Neural progenitor cell (in vitro differentiated cells): Measurements from ENCODE around the gene ETV6. TPM values are rescaled to one million over a fixed set of nuclear protein-coding genes. Genes with fewer than 3 reads are reported as not detected.

Experiments
- DNase-seq: peaks from one replicate; pipeline ENCODE4 v3.0.0-alpha.2; 2016; ENCODE audit warnings: low spot score
- H2AFZ ChIP-seq: fragments of 200-600 bp; sonication (generic); replicated peaks from 2 replicates; pipeline ENCODE4 v1.6.1; 2016; ENCODE audit warnings: antibody characterized with exemption
- H3F3A ChIP-seq: fragments of 200-600 bp; sonication (generic); 2 replicates; pipeline ENCODE4 v1.6.1; 2016; ENCODE audit warnings: antibody characterized with exemption, low read depth
- H3K27ac ChIP-seq: fragments of 200-600 bp; sonication (generic); 2 replicates; pipeline ENCODE4 v1.5.1; 2016; ENCODE audit warnings: mild to moderate bottlenecking
- H3K27me3 ChIP-seq: fragments of 200-600 bp; sonication (generic); 2 replicates; pipeline ENCODE4 v1.6.1; 2016; ENCODE audit warnings: mild to moderate bottlenecking, moderate library complexity
- H3K36me3 ChIP-seq: fragments of 200-600 bp; sonication (generic); 2 replicates; pipeline ENCODE4 v1.5.1; 2016
- H3K4me1 ChIP-seq: fragments of 200-600 bp; sonication (generic); 2 replicates; pipeline ENCODE4 v1.6.1; 2016; ENCODE audit warnings: mixed run types
- H3K4me2 ChIP-seq: fragments of 200-600 bp; sonication (generic); 2 replicates; pipeline ENCODE4 v1.6.1; 2016
- H3K4me3 ChIP-seq: fragments of 200-600 bp; sonication (generic); 2 replicates; pipeline ENCODE4 v1.5.1; 2016
- H3K79me2 ChIP-seq: fragments of 200-600 bp; sonication (generic); 2 replicates; pipeline ENCODE4 v1.6.1; 2016; ENCODE audit warnings: low read depth
- H3K9ac ChIP-seq: fragments of 200-600 bp; sonication (generic); 2 replicates; pipeline ENCODE4 v1.6.1; 2016
- H3K9me3 ChIP-seq: fragments of 200-600 bp; sonication (generic); 2 replicates; pipeline ENCODE4 v1.5.1; 2016; ENCODE audit warnings: low read depth
- H4K20me1 ChIP-seq: fragments of 200-600 bp; sonication (generic); 2 replicates; pipeline ENCODE4 v1.6.1; 2016; ENCODE audit warnings: low read depth
- H3K27ac Mint-ChIP-seq: 3 replicates; pipeline ENCODE4 v1.8.0; 2021; ENCODE audit warnings: mixed read lengths
- H3K27me3 Mint-ChIP-seq: 2 replicates; pipeline ENCODE4 v1.8.0; 2022; ENCODE audit warnings: low read depth, mild to moderate bottlenecking, inconsistent platforms, moderate library complexity, mixed read lengths; ENCODE audit not compliant: insufficient read depth
- H3K36me3 Mint-ChIP-seq: 3 replicates; pipeline ENCODE4 v1.8.0; 2021; ENCODE audit warnings: mixed read lengths
- H3K4me1 Mint-ChIP-seq: 3 replicates; pipeline ENCODE4 v1.8.0; 2021; ENCODE audit warnings: mixed read lengths
- H3K4me3 Mint-ChIP-seq: 3 replicates; pipeline ENCODE4 v1.8.0; 2021; ENCODE audit warnings: mild to moderate bottlenecking, moderate library complexity, mixed read lengths
- H3K9me3 Mint-ChIP-seq: 3 replicates; pipeline ENCODE4 v1.8.0; 2020; ENCODE audit warnings: mixed read lengths
- EZH2 ChIP-seq: fragments of 200-600 bp; sonication (generic); IDR thresholded peaks from 2 replicates; pipeline ENCODE4 v1.6.1; 2017; ENCODE audit warnings: antibody characterized with exemption, mild to moderate bottlenecking, moderate library complexity
- EZH2phosphoT487 ChIP-seq: fragments of 200-600 bp; sonication (generic); IDR thresholded peaks from 2 replicates; pipeline ENCODE4 v1.6.1; 2017; ENCODE audit warnings: antibody characterized with exemption
- total RNA-seq: library from RNA; depleted of rRNA; stranded (reverse); fragments of >200 nt; gene quantifications from 2 replicates; pipeline ENCODE4 v1.2.3, GENCODE V29; 2015; ENCODE audit warnings: low replicate concordance
- TF ChIP-seq, protein P1 (sequence below): fragments of 200-600 bp; sonication (generic); IDR thresholded peaks from 2 replicates; pipeline ENCODE4 v1.5.1; 2017; ENCODE audit warnings: antibody characterized with exemption, mild to moderate bottlenecking

The ETV6 gene
- total RNA-seq, 1 donor from 2014 or later = 6.2 TPM

- Mint-ChIP-seq H3K4me1 (peaks cover 42% of the 10 kb centered on the region), H3K9me3 (no peaks in the 10 kb centered on the region), H3K4me3 (peak overlapping the region; percentile 19), H3K27ac (peak overlapping the region; percentile 75), H3K36me3 (peaks cover 1% of the 10 kb centered on the region), H3K27me3 (peaks cover 7% of the 10 kb centered on the region)
- no peak overlapping the region for H3K9ac ChIP-seq
- peaks cover 70% of the 10 kb centered on the region for H3K4me1 ChIP-seq
- DNase-seq = peak; percentile 74
- no peaks in the 10 kb centered on the region for H3K9me3 ChIP-seq
- no peaks in the 10 kb centered on the region for H3K79me2 ChIP-seq
- H4K20me1 ChIP-seq = no peaks in the 10 kb centered on the region
- no peak overlapping the region for H2AFZ ChIP-seq
- no peaks in the 10 kb centered on the region for H3K36me3 ChIP-seq
- no peak overlapping the region for H3K4me3 ChIP-seq
- H3K27me3 ChIP-seq = no peaks in the 10 kb centered on the region
- TF ChIP-seq EZH2phosphoT487 (no peak), EZH2 (no peak)
- TF ChIP-seq, protein P1, sequence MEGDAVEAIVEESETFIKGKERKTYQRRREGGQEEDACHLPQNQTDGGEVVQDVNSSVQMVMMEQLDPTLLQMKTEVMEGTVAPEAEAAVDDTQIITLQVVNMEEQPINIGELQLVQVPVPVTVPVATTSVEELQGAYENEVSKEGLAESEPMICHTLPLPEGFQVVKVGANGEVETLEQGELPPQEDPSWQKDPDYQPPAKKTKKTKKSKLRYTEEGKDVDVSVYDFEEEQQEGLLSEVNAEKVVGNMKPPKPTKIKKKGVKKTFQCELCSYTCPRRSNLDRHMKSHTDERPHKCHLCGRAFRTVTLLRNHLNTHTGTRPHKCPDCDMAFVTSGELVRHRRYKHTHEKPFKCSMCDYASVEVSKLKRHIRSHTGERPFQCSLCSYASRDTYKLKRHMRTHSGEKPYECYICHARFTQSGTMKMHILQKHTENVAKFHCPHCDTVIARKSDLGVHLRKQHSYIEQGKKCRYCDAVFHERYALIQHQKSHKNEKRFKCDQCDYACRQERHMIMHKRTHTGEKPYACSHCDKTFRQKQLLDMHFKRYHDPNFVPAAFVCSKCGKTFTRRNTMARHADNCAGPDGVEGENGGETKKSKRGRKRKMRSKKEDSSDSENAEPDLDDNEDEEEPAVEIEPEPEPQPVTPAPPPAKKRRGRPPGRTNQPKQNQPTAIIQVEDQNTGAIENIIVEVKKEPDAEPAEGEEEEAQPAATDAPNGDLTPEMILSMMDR = no peak
- H3K4me2 ChIP-seq = peak overlapping the region; percentile 41
- H3K27ac ChIP-seq = peak overlapping the region; percentile 83
- H3F3A ChIP-seq = peaks cover 37% of the 10 kb centered on the region
Measured at GRCh38 chr12:11822081-11822834, 172.8 kb downstream of the ETV6 start.

DNA sequence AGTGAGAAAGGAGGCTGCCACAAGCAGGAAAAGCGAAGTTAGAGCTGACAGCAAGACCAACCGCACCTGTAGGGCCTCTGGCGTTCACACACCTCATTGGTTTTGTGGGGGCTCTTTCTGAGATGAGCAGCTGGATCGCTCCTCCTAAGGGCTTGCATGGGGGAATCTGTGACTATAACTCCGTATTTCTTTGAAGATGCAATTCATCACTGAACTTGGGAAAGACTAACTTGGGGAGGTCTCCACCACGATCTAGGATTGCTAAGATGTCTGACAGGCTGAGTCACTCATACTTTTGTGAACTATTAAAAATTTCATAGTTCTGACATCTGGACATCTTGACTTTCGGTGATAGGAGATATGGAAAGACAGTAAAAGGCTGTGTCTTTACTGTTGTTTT lies 173.6 kb downstream of the ETV6 start:
- no peak overlapping the region for H3K27ac Mint-ChIP-seq
- H3K9ac ChIP-seq = no peak overlapping the region

GRCh38 chr12:11823593-11823992 lies 174.1 kb downstream of the ETV6 start:
- H3K79me2 ChIP-seq = no peaks in the 10 kb centered on the region
- Mint-ChIP-seq H3K27ac (peak overlapping the region; percentile 43), H3K36me3 (peaks cover 1% of the 10 kb centered on the region), H3K4me1 (peaks cover 36% of the 10 kb centered on the region), H3K4me3 (no peak overlapping the region), H3K9me3 (no peaks in the 10 kb centered on the region), H3K27me3 (no peaks in the 10 kb centered on the region)
- peak overlapping the region; percentile 24 for H3K4me2 ChIP-seq
- peaks cover 50% of the 10 kb centered on the region for H3F3A ChIP-seq
- no peak for DNase-seq
- H4K20me1 ChIP-seq = no peaks in the 10 kb centered on the region
- no peak overlapping the region for H3K4me3 ChIP-seq
- peaks cover 80% of the 10 kb centered on the region for H3K4me1 ChIP-seq
- no peak overlapping the region for H2AFZ ChIP-seq
- H3K27ac ChIP-seq = peak overlapping the region; percentile 63
- TF ChIP-seq EZH2phosphoT487 = no peak
- TF ChIP-seq EZH2 = no peak
- TF ChIP-seq, protein P1 = no peak
- H3K9ac ChIP-seq = no peak overlapping the region
- H3K27me3 ChIP-seq = no peaks in the 10 kb centered on the region
- no peaks in the 10 kb centered on the region for H3K9me3 ChIP-seq
- no peaks in the 10 kb centered on the region for H3K36me3 ChIP-seq

More for the DNA sequence above, 173.6 kb downstream of the ETV6 start:
- Mint-ChIP-seq H3K27me3 (no peaks in the 10 kb centered on the region), H3K4me3 (no peak overlapping the region), H3K36me3 (peaks cover 1% of the 10 kb centered on the region), H3K4me1 (peaks cover 36% of the 10 kb centered on the region), H3K9me3 (no peaks in the 10 kb centered on the region)
- no peaks in the 10 kb centered on the region for H3K9me3 ChIP-seq
- H2AFZ ChIP-seq = no peak overlapping the region
- no peaks in the 10 kb centered on the region for H3K79me2 ChIP-seq
- peaks cover 76% of the 10 kb centered on the region for H3K4me1 ChIP-seq
- peaks cover 45% of the 10 kb centered on the region for H3F3A ChIP-seq
- peak overlapping the region; percentile 83 for H3K27ac ChIP-seq
- H4K20me1 ChIP-seq = no peaks in the 10 kb centered on the region
- H3K36me3 ChIP-seq = no peaks in the 10 kb centered on the region
- no peak for TF ChIP-seq EZH2
- no peak for TF ChIP-seq EZH2phosphoT487
- TF ChIP-seq, protein P1 = no peak
- peak overlapping the region; percentile 41 for H3K4me2 ChIP-seq
- no peak for DNase-seq
- H3K4me3 ChIP-seq = no peak overlapping the region
- H3K27me3 ChIP-seq = no peaks in the 10 kb centered on the region
